ENCODE data around the gene FAM20A. TPM values are rescaled to one million over a fixed set of nuclear protein-coding genes. Genes with fewer than 3 reads are reported as not detected.

The FAM20A gene
- total RNA-seq, 1 experiment from 2014 or later, result 0.11 TPM

GRCh38 chr17:68628576-68628957, 27.4 kb upstream of the FAM20A start:
- Histone ChIP-seq H3K9me3 (ENCODE audit: low read length) (no peaks in the 10 kb centered on the region), H3K36me3 (ENCODE audit: low read depth, low read length) (no peaks in the 10 kb centered on the region), H3K27me3 (ENCODE audit: low read length) (no peaks in the 10 kb centered on the region), H3K4me1 (ENCODE audit: insufficient read depth, low read length) (peaks cover 18% of the 10 kb centered on the region), H3K4me3 (ENCODE audit: low read length) (no peak overlapping the region), H3K27ac (ENCODE audit: low read length) (no peak overlapping the region), H2AFZ (ENCODE audit: low read length) (no peak overlapping the region), H3F3A (ENCODE audit: low read length, unreplicated experiment) (no peaks in the 10 kb centered on the region), H4K20me1 (ENCODE audit: low read length) (no peaks in the 10 kb centered on the region), H3K9me2 (replicated peaks; ENCODE audit: low read length) (no peaks in the 10 kb centered on the region), H3K79me2 (ENCODE audit: low read length) (no peaks in the 10 kb centered on the region), H3K4me2 (ENCODE audit: low read length) (no peak overlapping the region), H3K9ac (ENCODE audit: low read length) (no peak overlapping the region)
- peak; percentile 13 for DNase-seq
- no TSS peak for BruUV-seq (replicated peaks)
- ChIA-PET POLR2A (ENCODE audit: unreplicated experiment) (interaction anchor here (0.6 kb wide), 1 partner anchor 1845 kb away, joined by 3 read pairs; no protein-coding TSS in a partner anchor), CTCF (interaction anchor here (0.7 kb wide), 1 partner anchor 52 kb away, joined by 3 read pairs; no protein-coding TSS in a partner anchor)
- intact Hi-C loops (cut with micrococcal nuclease), result no loop called here
- peak; percentile 30 for ATAC-seq
- TF ChIP-seq EZH2phosphoT487 (IDR thresholded peaks at IDR 0.05; ENCODE audit: borderline replicate concordance, low read length), result no peak
- no peak for TF ChIP-seq CTCF (conservative IDR thresholded peaks at IDR 0.05; ENCODE audit: low read depth, low read length)
- TF ChIP-seq EZH2 (IDR thresholded peaks at IDR 0.05; ENCODE audit: low read length, unreplicated experiment), result no peak

GRCh38 chr17:68627956-68628575, 26.9 kb upstream of the FAM20A start:
- intact Hi-C loops (cut with micrococcal nuclease), result no loop called here
- no peaks in the 10 kb centered on the region for H3K9me3 ChIP-seq (ENCODE audit: low read length)
- no peaks in the 10 kb centered on the region for H3K27me3 ChIP-seq (ENCODE audit: low read length)
- H3K9ac ChIP-seq (ENCODE audit: low read length), result no peak overlapping the region
- H2AFZ ChIP-seq (ENCODE audit: low read length), result peak overlapping the region; percentile 7
- no peak overlapping the region for H3K4me2 ChIP-seq (ENCODE audit: low read length)
- no peak for TF ChIP-seq CTCF (conservative IDR thresholded peaks at IDR 0.05; ENCODE audit: low read depth, low read length)
- TF ChIP-seq EZH2phosphoT487 (IDR thresholded peaks at IDR 0.05; ENCODE audit: borderline replicate concordance, low read length), result no peak
- no peak for TF ChIP-seq EZH2 (IDR thresholded peaks at IDR 0.05; ENCODE audit: low read length, unreplicated experiment)
- no peaks in the 10 kb centered on the region for H3F3A ChIP-seq (ENCODE audit: low read length, unreplicated experiment)
- H3K79me2 ChIP-seq (ENCODE audit: low read length), result no peaks in the 10 kb centered on the region
- DNase-seq, result peak; percentile 22
- BruUV-seq (replicated peaks), result TSS peak; percentile 44
- ATAC-seq, result peak; percentile 37
- POLR2A ChIA-PET (ENCODE audit: unreplicated experiment), result no interaction called here
- no peak overlapping the region for H3K27ac ChIP-seq (ENCODE audit: low read length)
- H3K36me3 ChIP-seq (ENCODE audit: low read depth, low read length), result no peaks in the 10 kb centered on the region
- no peaks in the 10 kb centered on the region for H4K20me1 ChIP-seq (ENCODE audit: low read length)
- peaks cover 18% of the 10 kb centered on the region for H3K4me1 ChIP-seq (ENCODE audit: insufficient read depth, low read length)
- CTCF ChIA-PET, result no interaction called here
- H3K9me2 ChIP-seq (replicated peaks; ENCODE audit: low read length), result no peaks in the 10 kb centered on the region
- no peak overlapping the region for H3K4me3 ChIP-seq (ENCODE audit: low read length)

- Histone ChIP-seq H3K9ac (ENCODE audit: low read length) (no peak overlapping the region), H2AFZ (ENCODE audit: low read length) (no peak overlapping the region), H3K36me3 (ENCODE audit: low read depth, low read length) (no peaks in the 10 kb centered on the region), H3K4me1 (ENCODE audit: insufficient read depth, low read length) (peaks cover 31% of the 10 kb centered on the region), H3K4me2 (ENCODE audit: low read length) (no peak overlapping the region), H3F3A (ENCODE audit: low read length, unreplicated experiment) (no peaks in the 10 kb centered on the region), H3K4me3 (ENCODE audit: low read length) (no peak overlapping the region), H3K79me2 (ENCODE audit: low read length) (no peaks in the 10 kb centered on the region), H3K27ac (ENCODE audit: low read length) (no peak overlapping the region), H3K9me3 (ENCODE audit: low read length) (no peaks in the 10 kb centered on the region), H3K27me3 (ENCODE audit: low read length) (no peaks in the 10 kb centered on the region), H4K20me1 (ENCODE audit: low read length) (no peaks in the 10 kb centered on the region), H3K9me2 (replicated peaks; ENCODE audit: low read length) (no peaks in the 10 kb centered on the region)
- TF ChIP-seq EZH2 (IDR thresholded peaks at IDR 0.05; ENCODE audit: low read length, unreplicated experiment), result no peak
- no peak for TF ChIP-seq CTCF (conservative IDR thresholded peaks at IDR 0.05; ENCODE audit: low read depth, low read length)
- TF ChIP-seq EZH2phosphoT487 (IDR thresholded peaks at IDR 0.05; ENCODE audit: borderline replicate concordance, low read length), result no peak
- no TSS peak for BruUV-seq (replicated peaks)
- ChIA-PET CTCF (no interaction called here), POLR2A (ENCODE audit: unreplicated experiment) (no interaction called here)
- ATAC-seq, result no peak
- DNase-seq, result no peak
- intact Hi-C loops (cut with micrococcal nuclease), result no loop called here
These were observed 23.2 kb upstream of the FAM20A start for GRCh38 chr17:68624381-68624780.
